GM15510 (cell line): Measurements from ENCODE around the gene TRIP6.

Experiments used
- POLR2A ChIP-seq: IDR thresholded peaks from 3 replicates; pipeline ENCODE4 v1.6.1; 2011; ENCODE audit warnings: borderline replicate concordance; ENCODE audit not compliant: insufficient read length; ENCODE audit errors: extremely low read depth

The TRIP6 gene

GRCh38 chr7:100888988-100889750 is 22.0 kb downstream of the TRIP6 start, which contains the start of gene UFSP1:
Gene UFSP1 (minus strand): TSS chr7:100889715. CDS start chr7:100889271, 444 bp downstream.
- peak; percentile 79 for TF ChIP-seq POLR2A

DNA sequence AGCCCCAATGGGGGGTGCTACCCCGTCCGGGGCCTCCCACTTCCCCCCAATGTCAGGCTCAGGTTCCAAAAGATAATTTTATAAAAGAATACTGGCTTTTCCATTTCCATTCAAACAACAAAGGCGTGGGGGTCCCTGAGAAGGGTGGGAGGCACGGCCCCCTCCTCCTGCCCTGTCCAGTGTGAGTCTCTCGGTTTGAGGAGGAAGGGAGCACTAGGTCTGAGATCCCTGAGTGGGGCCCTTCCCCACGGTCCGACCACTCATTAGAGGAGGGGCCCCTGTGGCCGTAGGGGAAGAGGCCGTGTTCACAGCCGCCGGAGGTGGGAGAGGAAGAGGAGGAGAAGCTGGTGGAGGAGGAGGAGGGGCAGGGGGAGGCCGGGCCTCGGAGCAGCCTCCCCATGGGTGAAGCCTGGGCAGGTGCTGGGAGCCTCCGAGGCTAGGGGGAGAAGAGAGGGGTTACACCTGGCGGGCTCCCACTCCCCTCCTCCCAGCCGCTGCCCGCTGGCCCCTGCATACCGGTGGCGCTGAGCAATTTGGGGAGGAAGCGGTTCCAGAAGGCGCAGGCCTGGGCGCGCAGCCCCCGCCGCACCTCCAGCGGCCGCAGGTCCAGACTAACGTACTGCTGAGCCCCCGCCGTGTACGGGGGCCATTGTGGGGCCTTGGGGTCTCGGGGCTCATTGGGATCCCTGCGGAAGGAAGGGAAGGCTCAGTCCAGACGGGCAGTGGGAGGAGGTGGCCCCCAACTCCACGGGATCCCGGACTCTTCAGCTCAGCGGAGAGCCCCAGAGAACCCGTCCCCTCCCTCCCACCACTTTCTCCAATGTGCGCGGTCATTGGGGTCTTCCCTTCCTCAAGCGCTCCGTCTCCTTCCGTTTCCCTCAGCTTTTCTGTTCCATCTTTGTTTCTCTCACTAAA is 23.7 kb downstream of the TRIP6 start:
- no peak for TF ChIP-seq POLR2A

GRCh38 chr7:100891568-100892247 is 24.5 kb downstream of the TRIP6 start:
- no peak for TF ChIP-seq POLR2A

DNA sequence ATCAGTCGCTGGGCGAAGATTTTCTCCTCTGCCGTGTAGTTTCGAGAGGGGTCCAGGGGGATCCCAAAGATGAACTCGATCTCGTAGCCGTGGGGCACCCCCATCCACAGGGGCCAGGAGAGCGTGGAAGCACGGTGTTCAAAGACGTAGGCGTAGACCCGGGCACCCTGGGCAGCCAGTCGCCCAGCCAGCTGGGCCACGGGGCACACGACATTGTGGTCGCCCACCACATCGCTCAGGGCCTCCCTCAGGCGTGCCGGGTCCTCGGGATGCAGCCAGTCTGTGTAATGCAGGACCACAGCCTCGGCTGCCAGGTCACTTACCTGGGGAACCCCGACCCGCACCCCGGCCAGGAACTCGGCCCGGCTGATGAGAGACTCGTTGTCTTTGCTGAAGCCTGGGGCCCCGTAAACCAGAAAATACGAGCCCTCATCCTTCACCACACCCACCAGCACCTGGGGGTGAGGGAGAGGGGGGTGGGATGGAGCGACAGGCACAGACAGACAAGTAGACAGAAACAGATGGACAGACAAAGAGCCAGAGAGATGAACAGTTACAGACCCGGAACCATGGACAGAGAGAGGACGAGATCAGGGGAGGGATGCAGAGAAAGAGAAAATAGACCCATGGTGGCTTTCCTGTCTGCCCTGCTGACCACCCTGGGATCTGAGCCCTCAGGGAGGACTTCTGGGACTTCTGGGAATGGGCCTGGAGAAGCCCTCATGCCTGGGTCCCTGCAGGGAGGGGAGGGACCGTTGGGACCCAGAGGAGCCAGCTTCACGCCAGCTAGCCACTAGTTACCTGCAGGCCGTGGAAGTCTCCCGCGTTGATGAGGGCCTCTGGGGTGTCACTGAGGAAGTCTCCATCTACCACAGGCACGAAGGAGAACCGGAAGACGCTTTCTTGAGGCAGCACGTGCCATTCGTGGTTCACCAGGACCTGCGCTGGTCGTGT is 25.5 kb downstream of the TRIP6 start:
- no peak for TF ChIP-seq POLR2A

DNA sequence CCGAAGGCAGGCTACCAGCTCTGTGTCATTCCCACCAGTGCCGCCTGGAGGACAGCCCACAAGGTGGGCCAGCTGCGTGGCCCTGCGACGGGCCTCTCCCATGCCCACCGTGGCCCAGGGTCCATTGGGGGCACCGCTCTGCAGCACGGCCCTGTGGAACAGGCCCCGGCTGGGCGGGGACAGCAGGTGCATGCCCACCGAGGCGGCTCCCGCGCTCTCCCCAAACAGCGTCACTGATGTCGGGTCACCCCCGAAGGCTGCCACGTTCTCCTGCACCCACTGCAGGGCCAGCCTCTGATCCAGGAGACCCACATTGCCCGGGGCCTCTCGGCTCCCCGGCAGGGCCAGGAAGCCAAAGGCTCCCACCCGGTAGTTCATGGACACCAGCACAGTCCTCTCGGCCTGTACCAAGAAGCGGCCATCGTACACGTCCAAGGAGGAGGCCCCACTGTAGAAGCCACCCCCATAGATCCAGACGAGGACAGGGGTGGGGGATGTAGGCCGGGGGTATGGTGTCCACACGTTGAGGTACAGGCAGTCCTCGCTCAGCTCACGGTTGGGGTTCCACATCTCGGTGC is 26.2 kb downstream of the TRIP6 start:
- TF ChIP-seq POLR2A = no peak

- TF ChIP-seq POLR2A = no peak
Observed at GRCh38 chr7:100893910-100894721, 26.9 kb downstream of the TRIP6 start.

GRCh38 chr7:100894860-100895700 is 27.9 kb downstream of the TRIP6 start:
- TF ChIP-seq POLR2A = no peak

DNA sequence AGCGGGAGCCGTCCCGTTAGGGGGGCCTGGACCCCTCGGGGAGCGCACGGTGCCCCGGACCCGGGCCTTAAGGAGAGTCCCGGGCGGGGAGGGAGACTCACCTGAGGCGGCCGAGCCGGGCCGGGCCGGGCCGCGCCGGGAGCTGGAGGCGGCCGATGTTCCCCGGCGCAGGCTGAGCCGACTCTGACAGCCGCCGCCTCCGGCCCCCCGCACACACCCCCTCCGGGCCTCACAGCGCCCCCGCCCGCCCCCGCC is 28.4 kb downstream of the TRIP6 start, which contains the start of gene ACHE:
Gene ACHE (minus strand): TSS at position 188 of the 255 bp plus-strand sequence. CDS start 1,656 bp downstream, outside the sequence.
- TF ChIP-seq POLR2A = no peak

GRCh38 chr7:100895956-100896731 is 29.0 kb downstream of the TRIP6 start:
- no peak for TF ChIP-seq POLR2A

DNA sequence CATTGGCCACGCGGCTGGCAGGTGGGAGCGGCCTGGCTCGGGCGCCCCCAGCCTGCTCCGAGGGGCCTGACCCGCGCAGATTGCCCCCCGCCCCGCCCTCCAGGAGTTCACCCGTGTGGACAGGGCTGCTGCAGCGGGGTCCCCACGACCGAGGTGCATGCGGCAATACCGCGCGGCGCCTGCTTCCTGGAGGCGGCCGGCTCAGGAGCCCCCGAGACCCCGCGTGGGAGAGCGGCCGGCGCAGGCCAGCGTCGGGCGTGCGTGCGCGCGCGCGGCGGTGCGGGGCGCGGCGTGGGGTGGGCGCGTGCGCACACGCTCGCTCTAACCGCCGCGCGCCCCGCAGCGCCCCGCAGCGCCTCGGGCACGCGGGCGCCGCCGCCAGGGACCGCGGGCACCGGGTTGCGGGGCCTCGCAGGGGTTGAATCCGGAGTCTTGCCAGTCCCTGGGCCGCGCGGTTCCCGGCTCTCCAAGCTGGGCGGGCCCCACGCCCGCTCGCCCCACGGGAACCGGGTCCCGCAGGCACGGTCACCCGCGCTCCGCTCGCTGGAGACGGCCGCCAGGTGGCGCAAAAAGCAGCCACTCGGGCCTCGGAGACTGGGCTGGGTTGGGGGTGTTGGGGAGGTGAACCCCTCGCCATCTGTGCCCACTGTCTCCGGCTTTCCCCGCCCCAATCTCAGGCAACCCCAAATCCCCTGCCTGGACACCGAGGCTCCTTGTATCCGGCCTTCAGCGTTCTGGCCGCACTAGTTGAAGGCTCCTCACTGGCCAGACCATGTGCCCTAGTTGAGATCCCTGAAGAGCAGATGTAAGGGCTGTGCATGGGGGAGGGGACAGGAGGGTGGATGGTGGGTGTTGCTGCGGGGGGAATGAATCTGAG is 29.8 kb downstream of the TRIP6 start:
- no peak for TF ChIP-seq POLR2A
